PC-3 (cell line): ENCODE measurements around the gene MRPL32.

Experiments used
- EZH2 ChIP-seq: fragments of 300-600 bp; sonication (generic); IDR thresholded peaks from one replicate; pipeline ENCODE4 v1.6.1; 2017; ENCODE audit warnings: antibody characterized with exemption, mild to moderate bottlenecking, low read length; ENCODE audit not compliant: unreplicated experiment
- EZH2phosphoT487 ChIP-seq: fragments of 300-600 bp; sonication (generic); IDR thresholded peaks from 2 replicates; pipeline ENCODE4 v1.6.1; 2018; ENCODE audit warnings: mild to moderate bottlenecking, antibody characterized with exemption, low read length, borderline replicate concordance

GRCh38 chr7:42959549-42959948, 27.4 kb downstream of the MRPL32 start:
- no peak for TF ChIP-seq EZH2phosphoT487
- no peak for TF ChIP-seq EZH2
